H9 (cell line): ENCODE results near the gene ACACB. TPM values are rescaled to one million over a fixed set of nuclear protein-coding genes. Genes with fewer than 3 reads are reported as not detected.

Source experiments
- DNase-seq: peaks from one replicate; pipeline ENCODE4 v3.0.0-alpha.2; 2017
- H2AFZ ChIP-seq: one replicate; pipeline ENCODE4 v1.6.1; 2013; ENCODE audit warnings: mild to moderate bottlenecking, low read length, control low read depth, moderate library complexity
- H2AK5ac ChIP-seq: 2 replicates; pipeline ENCODE4 v1.6.1; 2013; ENCODE audit warnings: low read length, control low read depth, mixed read lengths; ENCODE audit not compliant: insufficient read length
- H2BK120ac ChIP-seq: one replicate; pipeline ENCODE4 v1.6.1; 2013; ENCODE audit warnings: low read depth, mild to moderate bottlenecking, low read length, control low read depth, inconsistent platforms; ENCODE audit not compliant: poor library complexity, severe bottlenecking
- H2BK12ac ChIP-seq: 2 replicates; pipeline ENCODE4 v1.6.1; 2013; ENCODE audit warnings: low read length, control low read depth, mixed read lengths, low read depth; ENCODE audit not compliant: insufficient read length
- H2BK15ac ChIP-seq: 2 replicates; pipeline ENCODE4 v1.6.1; 2013; ENCODE audit warnings: low read depth, low read length, control low read depth
- H2BK20ac ChIP-seq: one replicate; pipeline ENCODE4 v1.6.1; 2013; ENCODE audit warnings: low read depth, mild to moderate bottlenecking, low read length, control low read depth, inconsistent platforms; ENCODE audit not compliant: poor library complexity, severe bottlenecking
- H2BK5ac ChIP-seq: 2 replicates; pipeline ENCODE4 v1.6.1; 2013; ENCODE audit warnings: low read length, control low read depth, mixed read lengths; ENCODE audit not compliant: insufficient read length
- H3K14ac ChIP-seq: 2 replicates; pipeline ENCODE4 v1.6.1; 2013; ENCODE audit warnings: low read length, control low read depth; ENCODE audit not compliant: insufficient read depth
- H3K18ac ChIP-seq: 2 replicates; pipeline ENCODE4 v1.6.1; 2013; ENCODE audit warnings: low read depth, mild to moderate bottlenecking, mixed read lengths, low read length, control low read depth; ENCODE audit not compliant: insufficient read length
- H3K23ac ChIP-seq: 2 replicates; pipeline ENCODE4 v1.6.1; 2013; ENCODE audit warnings: low read length, control low read depth, mixed read lengths, low read depth; ENCODE audit not compliant: insufficient read length
- H3K23me2 ChIP-seq: 2 replicates; pipeline ENCODE4 v1.6.1; 2013; ENCODE audit warnings: low read depth, mild to moderate bottlenecking, mixed read lengths, low read length, control low read depth; ENCODE audit not compliant: insufficient read length, poor library complexity, severe bottlenecking
- H3K27ac ChIP-seq: 2 replicates; pipeline ENCODE4 v1.5.1; 2013; ENCODE audit warnings: low read length, control low read depth, mixed read lengths, low read depth; ENCODE audit not compliant: insufficient read length
- H3K27me3 ChIP-seq: 2 replicates; pipeline ENCODE4 v1.6.1; 2013; ENCODE audit warnings: low read length, control low read depth, inconsistent platforms; ENCODE audit not compliant: insufficient read depth
- H3K4ac ChIP-seq: 2 replicates; pipeline ENCODE4 v1.6.1; 2013; ENCODE audit warnings: low read depth, mild to moderate bottlenecking, control low read depth, inconsistent platforms, low read length, moderate library complexity
- H3K4me1 ChIP-seq: 2 replicates; pipeline ENCODE4 v1.6.1; 2013; ENCODE audit warnings: low read length, control low read depth, inconsistent platforms; ENCODE audit not compliant: insufficient read depth
- H3K4me2 ChIP-seq: 2 replicates; pipeline ENCODE4 v1.6.1; 2013; ENCODE audit warnings: low read length, control low read depth, mixed read lengths; ENCODE audit not compliant: insufficient read length, insufficient read depth
- H3K56ac ChIP-seq: 2 replicates; pipeline ENCODE4 v1.6.1; 2013; ENCODE audit warnings: low read depth, mild to moderate bottlenecking, mixed read lengths, low read length, control low read depth; ENCODE audit not compliant: insufficient read length
- H3K79me1 ChIP-seq: 2 replicates; pipeline ENCODE4 v1.6.1; 2013; ENCODE audit warnings: low read depth, mild to moderate bottlenecking, moderate library complexity, low read length, control low read depth, inconsistent platforms; ENCODE audit not compliant: insufficient read depth, poor library complexity, severe bottlenecking
- H3K79me2 ChIP-seq: 2 replicates; pipeline ENCODE4 v1.6.1; 2013; ENCODE audit warnings: low read length, control low read depth, inconsistent platforms; ENCODE audit not compliant: insufficient read depth
- H3K9ac ChIP-seq: 2 replicates; pipeline ENCODE4 v1.6.1; 2013; ENCODE audit warnings: low read length, control low read depth, mixed read lengths; ENCODE audit not compliant: insufficient read length; ENCODE audit errors: extremely low read depth
- H3K9me3 ChIP-seq: one replicate; pipeline ENCODE4 v1.6.1; 2013; ENCODE audit warnings: low read depth, low read length, inconsistent platforms; ENCODE audit not compliant: control insufficient read depth
- H3T11ph ChIP-seq: one replicate; pipeline ENCODE4 v1.6.1; 2013; ENCODE audit warnings: mild to moderate bottlenecking, low read length, control low read depth, inconsistent platforms
- H4K20me1 ChIP-seq: one replicate; pipeline ENCODE4 v1.6.1; 2013; ENCODE audit not compliant: control insufficient read depth, insufficient read length, insufficient read depth
- H4K5ac ChIP-seq: 2 replicates; pipeline ENCODE4 v1.6.1; 2013; ENCODE audit warnings: low read depth, mild to moderate bottlenecking, mixed read lengths, low read length, control low read depth; ENCODE audit not compliant: insufficient read length
- H4K8ac ChIP-seq: replicated peaks from 2 replicates; pipeline ENCODE4 v1.6.1; 2013; ENCODE audit warnings: low read length, control low read depth, mixed read lengths, low read depth; ENCODE audit not compliant: insufficient read length
- H4K91ac ChIP-seq: 2 replicates; pipeline ENCODE4 v1.6.1; 2013; ENCODE audit warnings: low read depth, mild to moderate bottlenecking, moderate library complexity, mixed read lengths, low read length, control low read depth; ENCODE audit not compliant: insufficient read length
- H3K27ac Mint-ChIP-seq, 3 experiments: 2 replicates in 2 of 3; 3 replicates in 1 of 3; pipeline ENCODE4 v1.8.0; 2020 to 2021; ENCODE audit warnings: mixed read lengths in 3 of 3, mild to moderate bottlenecking in 1 of 3, moderate library complexity in 1 of 3
- H3K27me3 Mint-ChIP-seq: 2 replicates; pipeline ENCODE4 v1.8.0; 2021; ENCODE audit warnings: low read depth, mild to moderate bottlenecking, moderate library complexity, mixed read lengths
- H3K36me3 Mint-ChIP-seq, 3 experiments: 2 replicates in 2 of 3; 3 replicates in 1 of 3; pipeline ENCODE4 v1.8.0; 2020 to 2021; ENCODE audit warnings: low read depth in 3 of 3, mixed read lengths in 3 of 3; ENCODE audit not compliant: insufficient read depth in 1 of 3
- H3K4me1 Mint-ChIP-seq, 2 experiments: 2 replicates each; pipeline ENCODE4 v1.8.0; 2020; ENCODE audit warnings: mixed read lengths in 2 of 2
- H3K4me3 Mint-ChIP-seq, 2 experiments: 2 replicates in 1 of 2; 3 replicates in 1 of 2; pipeline ENCODE4 v1.8.0; 2020 to 2021; ENCODE audit warnings: mild to moderate bottlenecking in 2 of 2, mixed read lengths in 2 of 2, moderate library complexity in 1 of 2
- H3K9me3 Mint-ChIP-seq, 2 experiments: 2 replicates in 1 of 2; 3 replicates in 1 of 2; pipeline ENCODE4 v1.8.0; 2020; ENCODE audit warnings: mild to moderate bottlenecking in 2 of 2, mixed read lengths in 2 of 2, moderate library complexity in 1 of 2
- WGBS: extraction: QIAGEN DNeasy Blood & Tissue Kit; methylation state at CpG from one replicate; pipeline ENCODE4 v1.1.7; 2013; ENCODE audit warnings: missing lambda C conversion rate, low lambda C conversion rate, mixed read lengths; ENCODE audit not compliant: insufficient read length; ENCODE audit errors: extremely low coverage; 5-methylcytosine and 5-hydroxymethylcytosine counted together
- total RNA-seq: library from RNA; stranded (reverse); gene quantifications from 2 replicates; pipeline ENCODE4 v1.2.1, GENCODE V29; 2021
- TF ChIP-seq, protein P1 (sequence below): fragments of 200-600 bp; sonication (generic); conservative IDR thresholded peaks from 3 replicates; pipeline ENCODE4 v1.8.0; 2021; ENCODE audit warnings: antibody characterized with exemption, mild to moderate bottlenecking

The ACACB gene
- total RNA-seq, 1 experiment from 2014 or later, result 14.2 TPM

DNA sequence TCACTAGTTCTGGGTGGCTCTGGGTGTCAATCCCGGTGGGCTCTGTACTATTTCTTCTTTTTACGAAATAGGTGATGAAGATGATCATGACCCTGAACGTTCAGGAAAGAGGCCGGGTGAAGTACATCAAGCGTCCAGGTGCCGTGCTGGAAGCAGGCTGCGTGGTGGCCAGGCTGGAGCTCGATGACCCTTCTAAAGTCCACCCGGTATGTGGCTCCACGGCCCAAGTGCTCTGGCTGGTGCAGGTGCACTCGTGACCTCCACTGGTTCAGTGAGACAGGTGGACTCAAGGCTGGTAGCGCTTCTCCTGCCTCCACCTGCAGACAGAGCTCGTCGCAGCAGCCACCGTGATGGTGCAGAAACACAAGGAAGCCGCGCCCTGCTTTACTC lies 85.1 kb downstream of the ACACB start:
- peaks cover 3 to 33% (median 20%) of the 10 kb centered on the region in 3 experiments; a peak in 6 of 7 replicates for H3K36me3 Mint-ChIP-seq
- H3K4me3 Mint-ChIP-seq, result no peak overlapping the region
- Histone ChIP-seq H3K27me3 (no peaks in the 10 kb centered on the region), H3K23me2 (no peaks in the 10 kb centered on the region), H2BK15ac (no peak overlapping the region), H3K18ac (no peak overlapping the region), H3K27ac (no peak overlapping the region), H2AFZ (no peak overlapping the region), H3K4ac (no peak overlapping the region), H3K4me2 (no peak overlapping the region), H3K23ac (no peak overlapping the region), H3K79me2 (no peaks in the 10 kb centered on the region), H3K4me1 (no peaks in the 10 kb centered on the region), H4K8ac (no peak overlapping the region), H3K9ac (no peak overlapping the region), H2BK12ac (no peak overlapping the region), H2BK120ac (no peak overlapping the region), H3K56ac (no peak overlapping the region), H4K5ac (no peak overlapping the region), H3K79me1 (no peaks in the 10 kb centered on the region), H2BK5ac (no peak overlapping the region), H3K14ac (no peak overlapping the region), H4K91ac (no peak overlapping the region), H2AK5ac (no peak overlapping the region), H3K9me3 (no peaks in the 10 kb centered on the region), H4K20me1 (no peaks in the 10 kb centered on the region), H3T11ph (no peak overlapping the region), H2BK20ac (no peak overlapping the region)
- DNase-seq, result no peak
- no peak overlapping the region; a peak in 1 of 7 replicates for H3K27ac Mint-ChIP-seq
- TF ChIP-seq, protein P1, sequence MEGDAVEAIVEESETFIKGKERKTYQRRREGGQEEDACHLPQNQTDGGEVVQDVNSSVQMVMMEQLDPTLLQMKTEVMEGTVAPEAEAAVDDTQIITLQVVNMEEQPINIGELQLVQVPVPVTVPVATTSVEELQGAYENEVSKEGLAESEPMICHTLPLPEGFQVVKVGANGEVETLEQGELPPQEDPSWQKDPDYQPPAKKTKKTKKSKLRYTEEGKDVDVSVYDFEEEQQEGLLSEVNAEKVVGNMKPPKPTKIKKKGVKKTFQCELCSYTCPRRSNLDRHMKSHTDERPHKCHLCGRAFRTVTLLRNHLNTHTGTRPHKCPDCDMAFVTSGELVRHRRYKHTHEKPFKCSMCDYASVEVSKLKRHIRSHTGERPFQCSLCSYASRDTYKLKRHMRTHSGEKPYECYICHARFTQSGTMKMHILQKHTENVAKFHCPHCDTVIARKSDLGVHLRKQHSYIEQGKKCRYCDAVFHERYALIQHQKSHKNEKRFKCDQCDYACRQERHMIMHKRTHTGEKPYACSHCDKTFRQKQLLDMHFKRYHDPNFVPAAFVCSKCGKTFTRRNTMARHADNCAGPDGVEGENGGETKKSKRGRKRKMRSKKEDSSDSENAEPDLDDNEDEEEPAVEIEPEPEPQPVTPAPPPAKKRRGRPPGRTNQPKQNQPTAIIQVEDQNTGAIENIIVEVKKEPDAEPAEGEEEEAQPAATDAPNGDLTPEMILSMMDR, result no peak
- H3K9me3 Mint-ChIP-seq, result no peaks in the 10 kb centered on the region
- no peaks in the 10 kb centered on the region for H3K4me1 Mint-ChIP-seq
- WGBS, result no CpG with 5 or more reads among the region's 17 CpGs
- H3K27me3 Mint-ChIP-seq, result no peaks in the 10 kb centered on the region
